RWPE2 (cell line): Measurements from ENCODE around the gene ARHGEF28.

Source experiments
- ATAC-seq: fragments of 200-7000 bp; cut with Tn5 transposase; 3 replicates; pipeline ENCODE4 v1.9.1; 2021; ENCODE audit warnings: low read depth
- DNase-seq: peaks from one replicate; pipeline ENCODE4 v3.0.0-alpha.2; 2020; ENCODE audit warnings: low spot score
- H3K27ac ChIP-seq: fragments of 450-650 bp; 2 replicates; pipeline ENCODE4 v1.5.1; 2017; ENCODE audit warnings: mild to moderate bottlenecking; ENCODE audit not compliant: poor library complexity, severe bottlenecking
- H3K27me3 ChIP-seq: fragments of 250-450 bp; sonication (Bioruptor Pico); 2 replicates; pipeline ENCODE4 v1.5.1; 2021; ENCODE audit warnings: mild to moderate bottlenecking, moderate library complexity; ENCODE audit not compliant: insufficient read depth, poor library complexity, severe bottlenecking
- H3K36me3 ChIP-seq: fragments of 250-450 bp; sonication (Bioruptor Pico); 2 replicates; pipeline ENCODE4 v1.5.1; 2020; ENCODE audit warnings: low read depth, mild to moderate bottlenecking, moderate library complexity
- H3K4me1 ChIP-seq: fragments of 250-450 bp; sonication (Bioruptor Pico); 2 replicates; pipeline ENCODE4 v1.5.1; 2021; ENCODE audit warnings: mild to moderate bottlenecking, moderate library complexity; ENCODE audit not compliant: insufficient read depth, poor library complexity, severe bottlenecking
- H3K4me3 ChIP-seq: fragments of 250-450 bp; sonication (Bioruptor Pico); 2 replicates; pipeline ENCODE4 v1.5.1; 2021; ENCODE audit warnings: mild to moderate bottlenecking, moderate library complexity; ENCODE audit not compliant: severe bottlenecking
- H3K9me3 ChIP-seq: fragments of 250-450 bp; sonication (Bioruptor Pico); 2 replicates; pipeline ENCODE4 v1.5.1; 2021; ENCODE audit warnings: mild to moderate bottlenecking, moderate library complexity; ENCODE audit not compliant: severe bottlenecking
- CTCF ChIP-seq: fragments of 450-650 bp; IDR thresholded peaks from one replicate; pipeline ENCODE4 v1.5.1; 2017; ENCODE audit warnings: mild to moderate bottlenecking, moderate library complexity; ENCODE audit not compliant: poor library complexity, severe bottlenecking

Gene ARHGEF28

DNA sequence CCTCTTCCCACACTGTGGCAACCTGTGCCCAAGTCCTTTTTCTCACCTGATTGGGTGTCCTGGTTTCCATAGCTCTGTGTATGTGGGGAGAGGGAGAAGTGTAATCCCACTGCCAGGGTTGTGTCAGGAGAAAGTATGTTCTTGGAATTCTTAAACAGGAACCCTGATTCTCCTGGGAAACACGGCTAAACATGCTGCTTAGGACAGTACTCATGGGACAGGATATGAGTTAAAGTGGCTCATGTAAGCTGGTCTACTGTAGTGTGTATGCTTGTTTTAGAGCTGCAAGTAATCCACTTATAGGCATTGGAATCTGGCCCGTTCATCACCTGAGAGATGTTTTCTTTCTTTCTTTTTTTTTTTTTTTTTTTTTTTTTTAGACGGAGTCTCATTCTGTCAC, 23.9 kb downstream of the ARHGEF28 start:
- Histone ChIP-seq H3K4me1 (peaks cover 78% of the 10 kb centered on the region), H3K4me3 (no peak overlapping the region), H3K27me3 (no peaks in the 10 kb centered on the region), H3K36me3 (peaks cover 13% of the 10 kb centered on the region; the same call in 1 of the 2 replicates), H3K9me3 (no peaks in the 10 kb centered on the region), H3K27ac (peak overlapping the region; percentile 99)
- TF ChIP-seq CTCF: no peak
- ATAC-seq (no peak), DNase-seq (no peak)

GRCh38 chr5:73652391-73652790, 26.4 kb downstream of the ARHGEF28 start:
- ATAC-seq (no peak), DNase-seq (no peak)
- H3K9me3 ChIP-seq: no peaks in the 10 kb centered on the region
- H3K4me3 ChIP-seq: no peak overlapping the region
- H3K4me1 ChIP-seq: peaks cover 78% of the 10 kb centered on the region
- no peaks in the 10 kb centered on the region for H3K27me3 ChIP-seq
- peak overlapping the region; percentile 99 for H3K27ac ChIP-seq
- H3K36me3 ChIP-seq: peaks cover 8% of the 10 kb centered on the region; the same call in 1 of the 2 replicates
- TF ChIP-seq CTCF: no peak

- peaks cover 75% of the 10 kb centered on the region for H3K4me1 ChIP-seq
- H3K27me3 ChIP-seq: no peaks in the 10 kb centered on the region
- no peak for TF ChIP-seq CTCF
- H3K27ac ChIP-seq: peak overlapping the region; percentile 99
- ATAC-seq: peak; percentile 85
- no peak overlapping the region for H3K4me3 ChIP-seq
- peak; percentile 86 for DNase-seq
- peaks cover 5% of the 10 kb centered on the region; the same call in 1 of the 2 replicates for H3K36me3 ChIP-seq
- no peaks in the 10 kb centered on the region for H3K9me3 ChIP-seq
These were observed 28.3 kb downstream of the ARHGEF28 start for GRCh38 chr5:73654171-73654811.

DNA sequence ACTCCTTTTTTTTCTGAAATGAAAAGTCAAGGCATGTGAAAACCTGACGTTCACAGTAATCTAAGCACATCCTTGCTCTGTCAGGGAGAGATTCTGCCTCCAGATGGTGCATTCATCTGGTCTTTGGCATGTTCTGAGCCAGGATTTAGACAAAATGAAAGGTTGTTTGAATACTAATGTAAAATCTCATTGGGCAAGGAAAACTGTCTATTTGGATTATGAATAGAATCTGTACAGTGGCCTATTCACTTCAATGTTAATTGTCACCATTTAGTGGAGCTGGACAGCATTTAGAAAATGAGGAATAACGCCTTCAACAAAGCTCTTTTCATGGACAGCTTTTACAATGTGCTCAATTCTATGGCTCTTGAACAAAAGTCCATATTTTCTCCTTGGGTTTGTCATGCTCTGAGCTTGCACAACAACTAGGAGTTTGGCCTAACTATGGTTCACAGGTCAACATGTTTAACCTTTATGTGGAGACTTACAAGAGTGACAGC, 28.9 kb downstream of the ARHGEF28 start:
- no peak for DNase-seq
- no peaks in the 10 kb centered on the region for H3K9me3 ChIP-seq

More for the DNA sequence above, 28.9 kb downstream of the ARHGEF28 start:
- peaks cover 72% of the 10 kb centered on the region for H3K4me1 ChIP-seq
- peaks cover 5% of the 10 kb centered on the region; the same call in 1 of the 2 replicates for H3K36me3 ChIP-seq
- no peak for ATAC-seq
- no peaks in the 10 kb centered on the region for H3K27me3 ChIP-seq
- TF ChIP-seq CTCF: peak; percentile 45
- H3K4me3 ChIP-seq: no peak overlapping the region
- H3K27ac ChIP-seq: peak overlapping the region; percentile 99
